Muscle of leg (tissue), 11 donors: ENCODE measurements around the gene KAT14. TPM values are rescaled to one million over a fixed set of nuclear protein-coding genes. Genes with fewer than 3 reads are reported as not detected.
A peak's percentile ranks its signal among the peaks of the same experiment; 100 is the strongest.
"Not testable (repeated sequence)": the region's sequence is repeated elsewhere in the genome, so short reads cannot be mapped to it uniquely, and the experiment has no call there.

ENCODE experiments used
- DNase-seq: peaks from one replicate; pipeline ENCODE4 v3.0.0; 2013
- H3K27ac ChIP-seq: one replicate; pipeline ENCODE4 v1.5.1; 2013; ENCODE audit warnings: mild to moderate bottlenecking, low read length, control low read depth
- H3K27me3 ChIP-seq: one replicate; pipeline ENCODE4 v1.6.1; 2013; ENCODE audit warnings: low read length; ENCODE audit not compliant: control insufficient read depth, insufficient read depth
- H3K36me3 ChIP-seq: one replicate; pipeline ENCODE4 v1.6.1; 2013; ENCODE audit warnings: low read length; ENCODE audit not compliant: control insufficient read depth, insufficient read depth
- H3K4me1 ChIP-seq: one replicate; pipeline ENCODE4 v1.6.1; 2013; ENCODE audit warnings: low read length; ENCODE audit not compliant: control insufficient read depth, insufficient read depth
- H3K4me3 ChIP-seq: one replicate; pipeline ENCODE4 v1.5.1; 2013; ENCODE audit warnings: low read length, control low read depth
- H3K9me3 ChIP-seq: replicated peaks from 2 replicates; pipeline ENCODE4 v1.6.1; 2013; ENCODE audit warnings: low read depth, low read length; ENCODE audit not compliant: control insufficient read depth
- WGBS: methylation state at CpG from one replicate; pipeline ENCODE4 v1.1.5; 2013; ENCODE audit warnings: missing lambda C conversion rate; ENCODE audit not compliant: insufficient coverage; 5-methylcytosine and 5-hydroxymethylcytosine counted together
- polyA plus RNA-seq, 8 donors: library from polyadenylated mRNA; unstranded; fragments of 120-200 nt; gene quantifications; one replicate each; pipeline versions ENCODE4 v1.2.1 to v1.2.3, GENCODE V29; 2013; ENCODE audit warnings: inconsistent platforms in 1 of 8, low replicate concordance in 1 of 8; ENCODE audit not compliant: insufficient read length in 8 of 8, insufficient read depth in 1 of 8
- total RNA-seq: library from RNA; stranded (reverse); fragments of 120-200 nt; gene quantifications from one replicate; pipeline ENCODE4 v1.2.4, GENCODE V29; 2013

Gene KAT14
- total and polyA plus RNA-seq, 9 donors: 15.6 to 20.6 (median 18.6) TPM

GRCh38 chr20:18180815-18181214 is 43.2 kb downstream of the KAT14 start:
- Histone ChIP-seq H3K27ac (no peak overlapping the region), H3K4me1 (no peaks in the 10 kb centered on the region), H3K27me3 (no peaks in the 10 kb centered on the region), H3K4me3 (no peak overlapping the region), H3K9me3 (peaks cover 6% of the 10 kb centered on the region), H3K36me3 (peaks cover 32% of the 10 kb centered on the region)
- DNase-seq: no peak
- no CpG with 5 or more reads among the region's 1 CpG for WGBS

DNA sequence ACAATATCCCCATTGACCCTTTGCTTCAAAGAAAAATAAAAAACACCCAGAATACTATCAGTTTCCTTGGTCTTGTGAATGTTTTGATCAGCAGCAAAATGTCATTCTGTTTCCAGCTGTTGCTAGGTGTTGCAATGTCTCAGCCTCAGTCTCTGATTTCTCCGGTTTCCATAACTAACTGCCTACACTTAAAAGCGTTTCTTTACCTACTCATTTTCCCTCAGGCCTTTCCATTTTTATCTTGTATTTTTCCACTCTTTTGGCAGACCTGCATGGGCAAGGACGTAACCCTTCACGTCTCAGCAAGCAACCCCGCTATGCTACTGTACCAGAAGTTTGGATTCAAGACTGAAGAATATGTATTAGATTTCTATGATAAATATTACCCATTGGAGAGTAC is 49.4 kb downstream of the KAT14 start:
- Histone ChIP-seq H3K27me3 (no peaks in the 10 kb centered on the region), H3K9me3 (no peaks in the 10 kb centered on the region), H3K4me3 (no peak overlapping the region), H3K36me3 (peaks cover 49% of the 10 kb centered on the region), H3K4me1 (peaks cover 6% of the 10 kb centered on the region), H3K27ac (no peak overlapping the region)
- whole genome bisulfite sequencing: 81% methylated on average over 2 of the region's 5 CpGs
- DNase-seq: no peak

DNA sequence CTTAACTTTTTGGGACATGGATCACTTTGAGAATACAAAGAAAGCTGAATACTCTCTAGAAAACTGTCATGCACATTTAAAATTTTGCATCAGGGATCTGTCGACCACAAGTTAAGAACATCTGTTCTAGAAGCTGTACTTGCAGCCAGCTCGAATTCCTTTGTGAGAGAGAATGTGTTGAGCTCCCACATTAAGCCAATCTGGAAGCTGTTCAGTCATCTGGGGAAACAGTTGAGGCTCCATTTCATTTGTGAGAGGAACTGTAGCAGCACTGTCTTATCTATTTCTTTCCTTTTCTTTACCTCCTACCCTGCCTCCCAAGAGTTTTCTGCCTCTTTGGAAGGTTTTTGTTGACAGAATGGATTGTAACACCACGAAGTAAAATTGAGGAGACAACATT is 50.8 kb downstream of the KAT14 start:
- no CpG with 5 or more reads among the region's 3 CpGs for WGBS

GRCh38 chr20:18190338-18191233 is 52.9 kb downstream of the KAT14 start:
- WGBS: 100% methylated on average over 1 of the region's 3 CpGs
- peaks cover 6% of the 10 kb centered on the region for H3K4me1 ChIP-seq
- no peaks in the 10 kb centered on the region for H3K27me3 ChIP-seq
- no peak for DNase-seq
- no peaks in the 10 kb centered on the region for H3K9me3 ChIP-seq
- H3K4me3 ChIP-seq: no peak overlapping the region
- H3K36me3 ChIP-seq: peaks cover 24% of the 10 kb centered on the region
- no peak overlapping the region for H3K27ac ChIP-seq

More for the DNA sequence above, 50.8 kb downstream of the KAT14 start:
- H3K27ac ChIP-seq: no peak overlapping the region
- peak; percentile 87 for DNase-seq
- H3K4me3 ChIP-seq: no peak overlapping the region
- H3K9me3 ChIP-seq: no peaks in the 10 kb centered on the region
- peaks cover 6% of the 10 kb centered on the region for H3K4me1 ChIP-seq
- peaks cover 40% of the 10 kb centered on the region for H3K36me3 ChIP-seq
- no peaks in the 10 kb centered on the region for H3K27me3 ChIP-seq

DNA sequence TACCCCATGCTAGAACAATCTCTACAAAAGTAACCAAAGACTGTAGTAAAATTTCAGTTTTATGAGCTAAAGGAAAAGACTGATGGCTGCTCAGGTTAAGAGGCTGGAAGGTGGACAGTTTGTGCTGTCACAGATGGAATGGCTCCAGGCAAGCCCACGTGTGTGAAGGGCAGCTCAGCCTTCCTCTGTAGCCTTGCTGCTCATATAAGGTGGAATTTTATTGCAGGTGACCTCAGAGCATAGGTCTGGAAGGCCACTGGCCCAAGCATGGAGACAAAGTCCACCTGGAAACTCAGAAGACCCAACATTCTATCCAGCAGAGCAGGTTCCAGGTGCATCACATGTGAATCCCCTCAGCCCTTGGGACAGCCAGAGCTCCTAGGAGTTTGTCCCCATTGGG is 53.6 kb downstream of the KAT14 start:
- peaks cover 6% of the 10 kb centered on the region for H3K4me1 ChIP-seq
- DNase-seq: no peak
- H3K27ac ChIP-seq: no peak overlapping the region
- no peak overlapping the region for H3K4me3 ChIP-seq
- H3K36me3 ChIP-seq: peaks cover 18% of the 10 kb centered on the region
- no CpG with 5 or more reads among the region's 1 CpG for WGBS
- H3K27me3 ChIP-seq: no peaks in the 10 kb centered on the region
- no peaks in the 10 kb centered on the region for H3K9me3 ChIP-seq

DNA sequence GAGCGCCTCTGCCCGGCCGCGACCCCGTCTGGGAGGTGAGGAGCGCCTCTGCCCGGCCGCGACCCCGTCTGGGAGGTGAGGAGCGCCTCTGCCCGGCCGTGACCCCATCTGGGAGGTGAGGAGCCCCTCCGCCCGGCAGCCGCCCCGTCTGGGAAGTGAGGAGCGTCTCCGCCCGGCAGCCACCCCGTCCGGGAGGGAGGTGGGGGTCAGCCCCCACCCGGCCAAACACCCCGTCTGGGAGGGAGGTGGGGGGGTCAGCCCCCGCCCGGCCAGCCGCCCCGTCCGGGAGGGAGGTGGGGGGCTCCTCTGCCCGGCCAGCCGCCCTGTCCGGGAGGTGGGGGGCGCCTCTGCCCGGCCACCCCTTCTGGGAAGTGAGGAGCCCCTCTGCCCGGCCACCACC is 56.8 kb downstream of the KAT14 start:
- not testable (repeated sequence) for H3K27me3 ChIP-seq, DNase-seq, H3K36me3 ChIP-seq, H3K4me1 ChIP-seq, H3K27ac ChIP-seq, H3K4me3 ChIP-seq, H3K9me3 ChIP-seq
- WGBS: 96% methylated on average over 28 of the region's 35 CpGs

DNA sequence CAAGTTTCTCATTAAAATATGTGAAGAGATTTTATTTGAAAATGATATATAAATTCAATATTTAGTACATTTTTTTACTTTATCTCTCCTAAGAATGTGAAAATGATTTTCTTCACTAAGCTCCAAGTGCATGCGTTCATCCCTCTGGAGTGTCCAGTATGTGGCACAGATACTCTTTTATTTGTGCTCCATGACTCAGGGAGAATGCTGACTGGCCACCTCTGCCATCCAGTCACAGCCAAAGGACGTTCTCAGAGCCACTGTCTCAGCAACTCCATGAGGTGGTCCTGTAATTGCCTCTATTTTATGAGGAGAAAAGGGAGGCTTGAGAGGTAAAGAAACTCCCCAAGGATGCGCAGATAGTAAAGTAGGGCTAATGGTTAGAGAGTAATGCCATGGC is 58.3 kb downstream of the KAT14 start:
- DNase-seq: no peak
- WGBS: 86% methylated on average over 1 of the region's 3 CpGs
- no peaks in the 10 kb centered on the region for H3K36me3 ChIP-seq
- no peaks in the 10 kb centered on the region for H3K27me3 ChIP-seq
- H3K27ac ChIP-seq: no peak overlapping the region
- H3K9me3 ChIP-seq: no peaks in the 10 kb centered on the region
- no peaks in the 10 kb centered on the region for H3K4me1 ChIP-seq
- H3K4me3 ChIP-seq: no peak overlapping the region

GRCh38 chr20:18197382-18198070 is 59.9 kb downstream of the KAT14 start:
- H3K36me3 ChIP-seq: no peaks in the 10 kb centered on the region
- no peaks in the 10 kb centered on the region for H3K27me3 ChIP-seq
- H3K4me3 ChIP-seq: no peak overlapping the region
- WGBS: 91% methylated on average over 11 of the region's 12 CpGs
- no peaks in the 10 kb centered on the region for H3K4me1 ChIP-seq
- no peak overlapping the region for H3K27ac ChIP-seq
- H3K9me3 ChIP-seq: peaks cover 2% of the 10 kb centered on the region
- DNase-seq: no peak

DNA sequence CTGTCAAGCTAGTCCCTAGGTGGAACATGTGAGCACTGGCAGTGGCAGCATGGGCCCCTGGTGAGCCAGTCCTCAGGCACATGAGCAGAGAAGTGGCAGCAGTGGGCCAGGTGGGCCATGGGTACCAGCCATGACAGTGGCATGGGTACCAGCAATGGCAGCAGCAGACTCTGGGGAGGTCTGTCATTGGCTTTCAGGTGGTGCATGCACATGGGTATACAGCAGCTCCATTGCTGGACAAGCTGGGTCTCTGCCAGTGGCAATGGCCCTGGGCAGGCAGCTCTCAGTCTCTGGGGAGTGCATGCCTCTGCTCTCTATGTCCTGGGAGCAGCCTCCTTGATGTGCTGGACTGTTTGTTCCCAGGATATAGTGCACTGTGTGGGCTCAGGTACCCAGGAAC is 65.3 kb downstream of the KAT14 start:
- Histone ChIP-seq H3K36me3 (no peaks in the 10 kb centered on the region), H3K27ac (no peak overlapping the region), H3K4me3 (no peak overlapping the region), H3K27me3 (no peaks in the 10 kb centered on the region), H3K9me3 (peaks cover 4% of the 10 kb centered on the region), H3K4me1 (no peaks in the 10 kb centered on the region)
- DNase-seq: no peak

GRCh38 chr20:18203700-18204099 is 66.0 kb downstream of the KAT14 start:
- no CpG with 5 or more reads among the region's 3 CpGs for WGBS
- H3K27ac ChIP-seq, H3K27me3 ChIP-seq, H3K36me3 ChIP-seq, DNase-seq, H3K9me3 ChIP-seq, H3K4me3 ChIP-seq, H3K4me1 ChIP-seq: not testable (repeated sequence)
